AG04450 (cell line): Measurements from ENCODE around the gene CDC73. TPM values are rescaled to one million over a fixed set of nuclear protein-coding genes. Genes with fewer than 3 reads are reported as not detected.
"Not testable (repeated sequence)": the region's sequence is repeated elsewhere in the genome, so short reads cannot be mapped to it uniquely, and the experiment has no call there.

Source experiments
- CTCF ChIA-PET: fragments of 300-600, 350-600 bp; formaldehyde crosslinking; extraction: SDS; loops from one replicate; lab custom pipeline; 2022; ENCODE audit warnings: antibody characterized with exemption, inconsistent platforms; lab: Charles Lee
- POLR2A ChIA-PET: fragments of 350-600 bp; formaldehyde crosslinking; extraction: SDS; loops from one replicate; lab custom pipeline; 2021; ENCODE audit warnings: antibody characterized with exemption, inconsistent platforms; lab: Yijun Ruan, JAX
- DNase-seq: peaks from one replicate; pipeline ENCODE4 v3.0.0-alpha.2; 2011; ENCODE audit warnings: low read depth, low spot score
- H3K27ac ChIP-seq: one replicate; pipeline ENCODE4 v1.5.1; 2012; ENCODE audit warnings: low read depth, low read length, control low read depth
- H3K27me3 ChIP-seq: one replicate; pipeline ENCODE4 v1.6.0; 2012; ENCODE audit warnings: low read length; ENCODE audit not compliant: control insufficient read depth, insufficient read depth
- H3K4me3 ChIP-seq: 2 replicates; pipeline ENCODE4 v1.5.1; 2011; ENCODE audit warnings: mild to moderate bottlenecking, low read depth, low read length, control low read depth
- H3K9me3 ChIP-seq: 2 replicates; pipeline ENCODE4 v1.5.1; 2012; ENCODE audit warnings: low read length; ENCODE audit not compliant: control insufficient read depth, insufficient read depth
- polyA plus RNA-seq: library from polyadenylated mRNA; depleted of rRNA; stranded (reverse); fragments of >200 nt; gene quantifications from 2 replicates; pipeline ENCODE4 v1.2.3, GENCODE V29; 2011
- TF ChIP-seq, protein P1 (sequence below): IDR thresholded peaks from 2 replicates; pipeline ENCODE4 v1.5.1; 2011; ENCODE audit warnings: low read depth, low read length, control low read depth, inconsistent platforms

The CDC73 gene
- polyA plus RNA-seq, 1 experiment, result 56.4 TPM

DNA sequence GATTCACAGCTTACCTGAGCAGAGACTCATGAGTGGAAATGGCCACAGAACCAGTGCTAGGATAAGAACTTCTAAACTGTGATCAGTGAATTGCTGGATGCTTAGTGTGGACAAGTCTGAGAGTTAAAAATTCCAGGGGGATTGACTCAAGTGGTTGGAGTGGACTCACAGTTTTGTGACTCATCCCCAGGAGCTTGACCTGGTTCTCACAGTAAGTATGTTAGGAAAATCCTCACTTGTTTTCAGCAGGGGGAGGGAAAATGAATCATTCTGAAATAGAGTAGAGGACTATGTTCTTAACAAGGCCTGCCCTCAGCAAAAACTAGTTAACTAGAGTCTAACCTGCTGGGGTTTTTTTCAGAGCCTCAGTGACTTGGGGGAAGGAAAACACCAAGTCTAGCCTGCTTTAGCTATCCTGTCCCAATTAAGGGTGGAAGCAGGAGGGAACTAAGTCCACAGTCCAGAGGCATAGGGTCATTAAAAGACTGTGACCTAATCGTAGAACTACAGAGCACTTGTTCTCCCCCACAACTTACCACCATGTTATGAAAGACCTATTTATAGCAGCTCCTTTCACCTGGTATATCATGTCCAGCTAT, 6.1 kb upstream of the CDC73 start:
- peak overlapping the region; percentile 83 for H3K27ac ChIP-seq
- TF ChIP-seq, protein P1, sequence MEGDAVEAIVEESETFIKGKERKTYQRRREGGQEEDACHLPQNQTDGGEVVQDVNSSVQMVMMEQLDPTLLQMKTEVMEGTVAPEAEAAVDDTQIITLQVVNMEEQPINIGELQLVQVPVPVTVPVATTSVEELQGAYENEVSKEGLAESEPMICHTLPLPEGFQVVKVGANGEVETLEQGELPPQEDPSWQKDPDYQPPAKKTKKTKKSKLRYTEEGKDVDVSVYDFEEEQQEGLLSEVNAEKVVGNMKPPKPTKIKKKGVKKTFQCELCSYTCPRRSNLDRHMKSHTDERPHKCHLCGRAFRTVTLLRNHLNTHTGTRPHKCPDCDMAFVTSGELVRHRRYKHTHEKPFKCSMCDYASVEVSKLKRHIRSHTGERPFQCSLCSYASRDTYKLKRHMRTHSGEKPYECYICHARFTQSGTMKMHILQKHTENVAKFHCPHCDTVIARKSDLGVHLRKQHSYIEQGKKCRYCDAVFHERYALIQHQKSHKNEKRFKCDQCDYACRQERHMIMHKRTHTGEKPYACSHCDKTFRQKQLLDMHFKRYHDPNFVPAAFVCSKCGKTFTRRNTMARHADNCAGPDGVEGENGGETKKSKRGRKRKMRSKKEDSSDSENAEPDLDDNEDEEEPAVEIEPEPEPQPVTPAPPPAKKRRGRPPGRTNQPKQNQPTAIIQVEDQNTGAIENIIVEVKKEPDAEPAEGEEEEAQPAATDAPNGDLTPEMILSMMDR, result no peak
- no peaks in the 10 kb centered on the region for H3K9me3 ChIP-seq
- H3K4me3 ChIP-seq, result peak overlapping the region; percentile 23; the same call in 1 of the 2 replicates
- H3K27me3 ChIP-seq, result no peaks in the 10 kb centered on the region
- CTCF ChIA-PET, result interaction anchor here (0.8 to 0.9 kb wide), 2 partner anchors 11 to 624 kb away, joined by 3 to 4 read pairs; partner anchors contain the start of gene GLRX2
- POLR2A ChIA-PET, result interaction anchor here (0.8 to 1.4 kb wide), 3 partner anchors 11 to 308 kb away, joined by 3 to 6 read pairs (median 3); partner anchors contain the start of genes GLRX2 and UCHL5
- DNase-seq, result peak; percentile 97

GRCh38 chr1:193117167-193117566, 4.7 kb upstream of the CDC73 start:
- H3K27ac ChIP-seq, CTCF ChIA-PET, POLR2A ChIA-PET, H3K4me3 ChIP-seq, DNase-seq, H3K27me3 ChIP-seq, H3K9me3 ChIP-seq: not testable (repeated sequence)

DNA sequence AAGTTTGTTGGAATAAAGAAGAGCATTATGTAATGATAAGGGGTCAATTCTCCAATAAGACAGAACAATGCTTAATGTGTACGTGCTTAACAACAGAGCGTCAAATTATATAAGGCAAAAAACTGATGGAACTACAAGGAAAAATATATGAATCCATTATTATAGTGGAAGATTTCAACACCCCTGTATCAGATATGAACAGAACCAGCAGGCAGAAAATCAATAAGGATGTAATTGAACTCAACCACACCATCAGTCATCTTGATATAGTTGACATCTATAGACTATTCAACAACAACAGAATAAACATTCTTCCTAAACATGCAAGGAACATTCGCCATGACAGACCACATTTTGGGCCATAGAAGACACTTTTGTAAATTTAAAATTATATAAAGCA, 3.6 kb upstream of the CDC73 start:
- TF ChIP-seq, protein P1, result no peak
- H3K27ac ChIP-seq, result no peak overlapping the region
- no peaks in the 10 kb centered on the region for H3K27me3 ChIP-seq
- POLR2A ChIA-PET, result no interaction called here
- H3K9me3 ChIP-seq, result no peaks in the 10 kb centered on the region
- DNase-seq, result no peak
- no peak overlapping the region for H3K4me3 ChIP-seq
- CTCF ChIA-PET, result no interaction called here

- Histone ChIP-seq H3K27me3 (no peaks in the 10 kb centered on the region), H3K4me3 (no peak overlapping the region), H3K9me3 (no peaks in the 10 kb centered on the region), H3K27ac (no peak overlapping the region)
- TF ChIP-seq, protein P1, result no peak
- ChIA-PET CTCF (no interaction called here), POLR2A (no interaction called here)
- no peak for DNase-seq
These were observed 2.8 kb upstream of the CDC73 start for GRCh38 chr1:193118803-193119730.

DNA sequence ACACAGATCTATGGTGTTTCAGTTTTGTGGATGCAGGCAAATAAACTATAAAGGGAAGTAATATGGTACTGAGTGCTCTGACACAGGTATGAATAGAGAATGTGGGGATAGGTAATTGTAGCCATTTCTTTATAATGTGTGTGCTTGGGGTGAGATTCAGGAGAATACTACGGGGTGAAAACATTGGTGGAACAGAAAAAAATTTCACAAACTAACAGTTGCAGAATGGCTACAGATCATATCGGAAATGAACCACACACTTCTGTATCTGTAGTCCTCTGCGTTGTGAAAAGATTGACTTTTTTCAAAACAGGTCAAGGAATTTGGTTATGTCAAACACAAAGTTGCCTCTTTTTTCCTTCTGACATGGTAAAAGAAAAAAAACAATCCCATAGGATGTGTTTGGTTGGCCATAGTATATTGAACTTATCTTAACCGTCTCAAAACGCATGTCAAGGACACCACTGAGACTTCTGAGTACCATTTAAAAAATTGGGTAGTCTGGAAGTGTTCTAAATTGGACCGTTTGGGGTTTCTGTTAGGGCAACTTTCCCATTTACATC, 1.1 kb upstream of the CDC73 start:
- no peaks in the 10 kb centered on the region for H3K9me3 ChIP-seq
- POLR2A ChIA-PET, result interaction anchor here (0.7 to 3.1 kb wide), 2 partner anchors 7 to 16 kb away, joined by 4 to 41 read pairs; partner anchors contain the start of gene GLRX2
- CTCF ChIA-PET, result interaction anchor here (0.7 to 3.7 kb wide), 7 partner anchors 9 to 309 kb away, joined by 3 to 46 read pairs (median 4); partner anchors contain the start of gene GLRX2
- no peak overlapping the region; the same call in 1 of the 2 replicates for H3K4me3 ChIP-seq
- no peak for DNase-seq
- TF ChIP-seq, protein P1, result no peak
- H3K27me3 ChIP-seq, result no peaks in the 10 kb centered on the region
- H3K27ac ChIP-seq, result no peak overlapping the region
